ENCODE results near the gene CLDN25.

CLDN25 gene

DNA sequence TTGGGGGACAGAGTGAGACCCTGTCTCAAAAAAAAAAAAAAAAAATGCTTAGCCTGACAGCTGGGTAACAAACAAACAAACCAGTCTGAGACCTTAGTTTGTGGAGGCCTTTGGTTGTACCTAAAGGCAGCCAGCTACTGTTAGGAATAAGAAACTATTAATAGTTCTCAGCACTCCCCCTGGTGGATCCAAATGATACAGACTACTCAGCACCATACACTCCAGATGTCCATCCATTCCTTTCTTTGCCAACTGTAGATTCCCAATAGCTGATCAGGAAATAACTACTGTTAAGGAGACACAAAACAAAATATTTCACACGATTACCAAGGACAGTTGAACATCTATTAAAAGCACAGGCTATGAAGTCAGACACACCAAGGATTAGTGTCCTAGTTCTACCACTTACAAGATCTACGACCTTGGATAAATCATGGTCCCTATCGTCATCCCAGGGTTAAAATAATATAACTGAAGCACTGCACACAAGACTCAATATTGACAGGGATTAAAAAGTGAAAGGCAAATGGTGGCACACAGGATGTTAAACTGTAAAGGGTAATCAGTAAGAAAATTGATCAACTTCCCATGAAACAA, 17.2 kb downstream of the CLDN25 start:
- H3K9me3 ChIP-seq = no peaks in the 10 kb centered on the region
- H3K4me3 ChIP-seq = no peak overlapping the region
- no peak overlapping the region for H3K27ac ChIP-seq
- no peak for DNase-seq
- intact Hi-C loops (cut with DNase I; ENCODE audit: low total_unique reads) = loop anchor here (1.0 to 10.0 kb wide), 2 partner anchors 43 to 492 kb away; no protein-coding TSS in a partner anchor
- H3K36me3 ChIP-seq = peaks cover 17 to 33% (median 26%) of the 10 kb centered on the region in 3 donors
- H3K27me3 ChIP-seq = no peaks in the 10 kb centered on the region
- no peaks in the 10 kb centered on the region for H3K4me1 ChIP-seq
- TF ChIP-seq, protein P1, sequence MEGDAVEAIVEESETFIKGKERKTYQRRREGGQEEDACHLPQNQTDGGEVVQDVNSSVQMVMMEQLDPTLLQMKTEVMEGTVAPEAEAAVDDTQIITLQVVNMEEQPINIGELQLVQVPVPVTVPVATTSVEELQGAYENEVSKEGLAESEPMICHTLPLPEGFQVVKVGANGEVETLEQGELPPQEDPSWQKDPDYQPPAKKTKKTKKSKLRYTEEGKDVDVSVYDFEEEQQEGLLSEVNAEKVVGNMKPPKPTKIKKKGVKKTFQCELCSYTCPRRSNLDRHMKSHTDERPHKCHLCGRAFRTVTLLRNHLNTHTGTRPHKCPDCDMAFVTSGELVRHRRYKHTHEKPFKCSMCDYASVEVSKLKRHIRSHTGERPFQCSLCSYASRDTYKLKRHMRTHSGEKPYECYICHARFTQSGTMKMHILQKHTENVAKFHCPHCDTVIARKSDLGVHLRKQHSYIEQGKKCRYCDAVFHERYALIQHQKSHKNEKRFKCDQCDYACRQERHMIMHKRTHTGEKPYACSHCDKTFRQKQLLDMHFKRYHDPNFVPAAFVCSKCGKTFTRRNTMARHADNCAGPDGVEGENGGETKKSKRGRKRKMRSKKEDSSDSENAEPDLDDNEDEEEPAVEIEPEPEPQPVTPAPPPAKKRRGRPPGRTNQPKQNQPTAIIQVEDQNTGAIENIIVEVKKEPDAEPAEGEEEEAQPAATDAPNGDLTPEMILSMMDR (IDR thresholded peaks at IDR 0.05) = peak; percentile 64 to 72

GRCh38 chr11:113802621-113803020, 23.0 kb downstream of the CLDN25 start:
- no peaks in the 10 kb centered on the region for H3K27me3 ChIP-seq
- DNase-seq = no peak
- no peak overlapping the region for H3K27ac ChIP-seq
- H3K36me3 ChIP-seq = peaks cover 41 to 92% (median 72%) of the 10 kb centered on the region in 3 donors
- TF ChIP-seq, protein P1 (IDR thresholded peaks at IDR 0.05) = no peak
- H3K9me3 ChIP-seq = no peaks in the 10 kb centered on the region
- H3K4me3 ChIP-seq = no peak overlapping the region
- intact Hi-C loops (cut with DNase I; ENCODE audit: low total_unique reads) = no loop called here
- no peaks in the 10 kb centered on the region for H3K4me1 ChIP-seq

- Histone ChIP-seq H3K4me3 (no peak overlapping the region), H3K27me3 (no peaks in the 10 kb centered on the region), H3K27ac (no peak overlapping the region), H3K36me3 (peaks cover 56 to 100% (median 76%) of the 10 kb centered on the region in 3 donors), H3K4me1 (no peaks in the 10 kb centered on the region), H3K9me3 (no peaks in the 10 kb centered on the region)
- no peak for DNase-seq
- intact Hi-C loops (cut with DNase I; ENCODE audit: low total_unique reads) = no loop called here
- TF ChIP-seq, protein P1 (IDR thresholded peaks at IDR 0.05) = no peak
Measured at GRCh38 chr11:113805640-113806039, 26.0 kb downstream of the CLDN25 start.

DNA sequence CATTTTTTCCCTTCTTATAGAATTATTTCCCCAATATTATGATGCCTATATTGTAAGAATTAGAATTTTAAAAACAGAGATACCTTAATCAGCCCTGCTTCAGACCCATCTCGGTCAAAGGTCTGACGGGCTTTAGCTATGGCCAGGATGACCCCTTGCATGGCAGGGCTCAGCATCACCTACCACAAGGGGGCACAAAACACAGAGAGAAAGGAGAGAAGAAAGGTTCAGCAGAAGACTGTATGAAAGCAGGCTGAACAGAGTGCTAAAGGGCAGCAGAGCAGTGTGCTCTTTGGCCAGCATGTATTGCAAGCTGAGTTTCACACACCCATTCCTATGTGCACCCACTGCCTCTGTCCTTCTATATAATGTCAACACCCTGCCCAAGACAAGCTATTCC, 26.8 kb downstream of the CLDN25 start:
- TF ChIP-seq, protein P1 (IDR thresholded peaks at IDR 0.05) = peak in 1 of 2 experiments; percentile 14
- Histone ChIP-seq H3K9me3 (no peaks in the 10 kb centered on the region), H3K36me3 (peaks cover 55 to 100% (median 75%) of the 10 kb centered on the region in 3 donors), H3K4me3 (no peak overlapping the region), H3K27me3 (no peaks in the 10 kb centered on the region), H3K4me1 (no peaks in the 10 kb centered on the region), H3K27ac (no peak overlapping the region)
- intact Hi-C loops (cut with DNase I; ENCODE audit: low total_unique reads) = no loop called here
- DNase-seq = no peak

DNA sequence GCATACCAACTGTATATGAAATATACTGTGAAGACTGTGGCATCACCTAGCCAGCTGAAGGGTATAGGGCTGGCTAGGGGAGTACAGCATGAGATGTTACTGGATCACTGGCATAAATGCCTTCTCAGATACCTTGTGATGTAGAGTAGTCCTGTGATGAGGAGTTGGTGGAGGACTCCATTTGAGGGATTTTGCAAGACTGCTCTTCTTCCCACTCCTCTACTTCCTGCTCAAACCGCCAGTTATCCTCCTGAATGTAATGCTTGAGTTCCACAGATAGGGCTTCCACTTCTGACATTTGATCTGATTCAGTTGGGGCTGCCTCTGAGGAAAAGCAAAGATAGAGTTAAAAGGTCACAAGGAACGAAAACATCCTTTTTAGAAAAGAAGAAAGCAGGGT, 29.3 kb downstream of the CLDN25 start:
- peaks cover 51 to 97% (median 68%) of the 10 kb centered on the region in 3 donors for H3K36me3 ChIP-seq
- DNase-seq = no peak
- H3K9me3 ChIP-seq = no peaks in the 10 kb centered on the region
- intact Hi-C loops (cut with DNase I; ENCODE audit: low total_unique reads) = no loop called here
- no peaks in the 10 kb centered on the region for H3K4me1 ChIP-seq
- no peak overlapping the region for H3K4me3 ChIP-seq
- no peaks in the 10 kb centered on the region for H3K27me3 ChIP-seq
- no peak overlapping the region for H3K27ac ChIP-seq
- TF ChIP-seq, protein P1 (IDR thresholded peaks at IDR 0.05) = no peak

Data from tibial artery (tissue), 4 donors.